Astrocyte of the cerebellum (primary cell): ENCODE data around the gene KANK4.
"Not testable (repeated sequence)": the region's sequence is repeated elsewhere in the genome, so short reads cannot be mapped to it uniquely, and the experiment has no call there.

Experiments
- DNase-seq: peaks from one replicate; pipeline ENCODE4 v3.0.0-alpha.2; 2011; ENCODE audit warnings: low read depth
- H3K4me3 ChIP-seq: 2 replicates; pipeline ENCODE4 v1.5.1; 2011; ENCODE audit warnings: mild to moderate bottlenecking, low read depth, low read length, moderate library complexity
- CTCF ChIP-seq: IDR thresholded peaks from 2 replicates; pipeline ENCODE4 v1.5.1; 2012; ENCODE audit warnings: low read length, low read depth, moderate library complexity, mild to moderate bottlenecking; ENCODE audit errors: missing control alignments
- in situ Hi-C: cut with HindIII; loops from 2 replicates; pipeline ENCODE4 v1.10.0; 2017; ENCODE audit warnings: low sequenced_read_pairs

The KANK4 gene

GRCh38 chr1:62241371-62242131 is 77.7 kb downstream of the KANK4 start:
- in situ Hi-C loops = no loop called here
- TF ChIP-seq CTCF = no peak
- H3K4me3 ChIP-seq = no peak overlapping the region
- no peak for DNase-seq

- no peak for DNase-seq
- TF ChIP-seq CTCF = no peak
- in situ Hi-C loops = no loop called here
- no peak overlapping the region for H3K4me3 ChIP-seq
Measured at GRCh38 chr1:62240651-62241370, 78.4 kb downstream of the KANK4 start.

- DNase-seq, in situ Hi-C loops, H3K4me3 ChIP-seq: not testable (repeated sequence)
Measured at GRCh38 chr1:62239652-62240403, 79.4 kb downstream of the KANK4 start.

- no peak for DNase-seq
- H3K4me3 ChIP-seq = no peak overlapping the region
- no peak for TF ChIP-seq CTCF
- in situ Hi-C loops = no loop called here
Measured at GRCh38 chr1:62238507-62238906, 80.7 kb downstream of the KANK4 start.

- H3K4me3 ChIP-seq = no peak overlapping the region
- TF ChIP-seq CTCF = no peak
- in situ Hi-C loops = no loop called here
- DNase-seq = no peak
Measured at GRCh38 chr1:62237950-62238374, 81.3 kb downstream of the KANK4 start.

- in situ Hi-C loops = no loop called here
- TF ChIP-seq CTCF = no peak
- no peak for DNase-seq
- no peak overlapping the region for H3K4me3 ChIP-seq
Measured at GRCh38 chr1:62237361-62237760, 81.9 kb downstream of the KANK4 start.
